Measurements from ENCODE around the gene SART1.

The SART1 gene

DNA sequence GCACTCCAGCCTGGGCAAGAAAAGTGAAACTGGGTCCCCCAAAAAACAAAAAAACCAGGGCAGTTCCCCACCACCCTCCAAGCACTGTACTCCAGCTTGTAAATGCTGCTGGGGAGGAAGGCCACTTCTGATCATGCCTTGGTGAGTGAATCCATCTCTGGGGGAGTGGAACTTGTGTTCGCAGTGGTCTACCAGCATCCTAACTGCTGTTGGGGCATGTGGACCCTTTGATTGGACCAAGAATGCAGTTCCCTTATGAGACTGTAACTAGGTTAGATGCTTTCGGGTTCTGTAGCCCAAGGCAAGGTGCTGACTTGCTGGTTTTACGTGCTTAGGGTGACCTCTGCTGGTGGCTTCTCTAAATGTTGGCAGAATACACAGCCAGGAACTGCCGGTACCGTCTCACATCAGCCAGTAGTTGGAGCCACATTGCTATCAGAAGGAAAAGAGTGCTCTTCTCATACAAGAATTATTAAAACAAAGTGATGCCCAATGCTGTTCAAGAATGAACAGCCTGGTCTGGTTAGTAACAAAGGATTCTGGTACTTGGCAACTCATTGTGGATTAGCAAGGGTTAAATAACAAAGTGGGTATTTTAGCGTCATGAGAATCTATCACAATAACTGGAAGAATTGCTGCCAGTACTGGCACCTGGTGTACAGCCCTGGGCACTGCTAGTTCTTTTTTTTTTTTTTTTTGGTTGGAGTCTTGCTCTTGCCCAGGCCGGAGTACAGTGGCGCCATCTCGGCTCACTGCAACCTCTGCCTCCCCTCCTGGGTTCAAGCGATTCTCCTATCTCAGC lies 27.5 kb downstream of the SART1 start:
- H3K4me1 ChIP-seq (ENCODE audit: control insufficient read depth in 2 of 2, insufficient read depth in 2 of 2, low read length in 2 of 2), result no peaks in the 10 kb centered on the region
- no peaks in the 10 kb centered on the region for H3K36me3 ChIP-seq (ENCODE audit: control insufficient read depth in 2 of 2, insufficient read depth in 2 of 2, low read length in 2 of 2)
- H3K9ac ChIP-seq (ENCODE audit: low read depth in 1 of 2, low read length in 2 of 2), result no peak overlapping the region
- no peaks in the 10 kb centered on the region for H3K27me3 ChIP-seq (ENCODE audit: control insufficient read depth in 2 of 2, insufficient read depth in 2 of 2, low read length in 2 of 2)
- H3K4me3 ChIP-seq (ENCODE audit: low read length in 2 of 2), result no peak overlapping the region
- no peak overlapping the region for H3K27ac ChIP-seq (ENCODE audit: low read depth in 2 of 2, low read length in 2 of 2)
- no peaks in the 10 kb centered on the region for H3K9me3 ChIP-seq (ENCODE audit: control insufficient read depth in 2 of 2, low read length in 2 of 2)

DNA sequence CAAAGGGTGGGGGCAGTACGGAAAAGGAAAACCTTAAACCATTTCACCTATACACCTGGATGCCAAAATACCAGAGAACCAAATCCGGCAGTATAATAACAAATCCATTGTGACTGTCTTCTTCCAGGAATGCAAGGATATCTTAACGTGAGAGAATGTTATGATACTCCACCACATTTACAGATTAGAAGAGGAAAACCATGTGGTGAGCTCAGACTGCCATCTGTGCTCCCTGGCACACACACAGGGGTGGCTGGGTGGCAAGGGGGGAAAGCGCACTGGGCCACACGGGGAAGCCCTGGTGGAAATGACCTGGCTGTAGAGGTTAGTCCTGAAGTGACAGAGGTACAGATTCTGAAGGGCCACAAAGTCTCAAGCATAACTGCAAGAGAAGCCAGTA lies 30.5 kb downstream of the SART1 start:
- Histone ChIP-seq H3K27ac (ENCODE audit: low read depth in 2 of 2, low read length in 2 of 2) (no peak overlapping the region), H3K36me3 (ENCODE audit: control insufficient read depth in 2 of 2, insufficient read depth in 2 of 2, low read length in 2 of 2) (peaks cover 0 to 2% of the 10 kb centered on the region in 2 donors), H3K27me3 (ENCODE audit: control insufficient read depth in 2 of 2, insufficient read depth in 2 of 2, low read length in 2 of 2) (no peaks in the 10 kb centered on the region), H3K4me3 (ENCODE audit: low read length in 2 of 2) (no peak overlapping the region), H3K9me3 (ENCODE audit: control insufficient read depth in 2 of 2, low read length in 2 of 2) (no peaks in the 10 kb centered on the region), H3K9ac (ENCODE audit: low read depth in 1 of 2, low read length in 2 of 2) (no peak overlapping the region), H3K4me1 (ENCODE audit: control insufficient read depth in 2 of 2, insufficient read depth in 2 of 2, low read length in 2 of 2) (peaks cover 3 to 4% of the 10 kb centered on the region in 2 donors)

DNA sequence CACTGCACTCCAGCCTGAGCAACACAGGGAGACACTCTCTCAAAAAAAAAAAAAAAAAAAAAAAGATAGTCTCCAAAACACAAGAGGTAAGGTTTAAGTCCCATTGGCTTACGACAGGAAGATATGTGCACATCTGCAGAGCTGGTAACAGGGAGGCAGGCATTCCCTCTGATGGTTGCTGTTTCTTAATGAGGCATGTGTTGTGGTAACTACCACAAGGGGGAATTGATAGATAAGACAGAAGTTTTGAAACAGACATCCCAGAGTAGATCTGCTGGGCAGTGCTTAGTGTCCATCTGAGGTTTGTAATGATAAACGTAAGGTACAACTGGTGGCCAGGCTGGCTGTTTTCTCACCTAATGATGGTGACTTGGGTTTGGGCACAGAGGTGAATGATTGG lies 35.8 kb downstream of the SART1 start:
- Histone ChIP-seq H3K9me3 (ENCODE audit: control insufficient read depth in 2 of 2, low read length in 2 of 2) (no peaks in the 10 kb centered on the region), H3K27me3 (ENCODE audit: control insufficient read depth in 2 of 2, insufficient read depth in 2 of 2, low read length in 2 of 2) (no peaks in the 10 kb centered on the region), H3K4me3 (ENCODE audit: low read length in 2 of 2) (no peak overlapping the region), H3K36me3 (ENCODE audit: control insufficient read depth in 2 of 2, insufficient read depth in 2 of 2, low read length in 2 of 2) (peaks cover 27 to 36% of the 10 kb centered on the region in 2 donors), H3K4me1 (ENCODE audit: control insufficient read depth in 2 of 2, insufficient read depth in 2 of 2, low read length in 2 of 2) (peaks cover 9 to 11% of the 10 kb centered on the region in 2 donors), H3K9ac (ENCODE audit: low read depth in 1 of 2, low read length in 2 of 2) (no peak overlapping the region), H3K27ac (ENCODE audit: low read depth in 2 of 2, low read length in 2 of 2) (no peak overlapping the region)

DNA sequence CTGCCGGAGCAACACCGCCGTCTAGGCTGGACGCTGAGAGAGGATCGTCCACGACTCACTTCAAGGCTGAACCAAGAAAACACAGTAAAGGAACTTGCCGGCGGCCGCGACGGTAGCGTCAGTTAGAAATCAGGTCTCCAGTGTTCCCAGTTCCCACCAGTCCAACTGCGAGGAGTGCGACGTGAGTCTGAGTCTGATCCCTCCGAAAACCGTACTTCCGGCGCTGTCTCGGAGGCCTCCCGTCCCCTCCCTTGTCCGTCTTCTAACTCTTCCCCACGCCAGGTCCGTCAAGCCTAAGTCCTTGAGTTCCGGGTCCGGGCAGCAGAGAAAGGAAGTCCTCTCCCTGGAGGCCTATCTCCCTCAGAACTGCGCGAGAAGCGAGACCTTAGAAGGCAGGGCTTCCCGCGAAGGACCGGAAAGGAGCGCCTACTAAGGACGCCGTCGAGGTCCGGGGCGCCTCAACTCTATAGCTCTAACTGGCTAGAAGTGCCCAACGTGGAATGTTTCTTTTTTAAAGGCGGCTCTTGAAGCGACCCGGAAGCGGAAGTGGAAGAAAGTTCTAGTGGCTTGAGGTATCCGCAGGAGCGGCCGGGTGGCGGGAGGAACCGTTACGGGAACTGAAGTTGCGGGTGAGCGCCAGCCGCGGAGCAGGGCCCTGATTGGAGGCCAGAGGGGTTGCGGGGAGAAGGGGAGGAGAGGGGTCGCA lies 40.6 kb downstream of the SART1 start, which contains the start of the genes BANF1 and EIF1AD:
Gene BANF1, plus strand, starts transcription at position 562 of the 706 bp plus-strand sequence. CDS start 748 bp downstream, outside the sequence.
Gene EIF1AD, minus strand, starts transcription at position 216 of the 706 bp plus-strand sequence. CDS start 1,768 bp downstream, outside the sequence.
- H3K4me3 ChIP-seq (ENCODE audit: low read length in 2 of 2), result peak within 1 kb of the TSS; percentile 85 to 100
- peaks cover 14 to 16% of the 10 kb centered on the region in 2 donors for H3K4me1 ChIP-seq (ENCODE audit: control insufficient read depth in 2 of 2, insufficient read depth in 2 of 2, low read length in 2 of 2)
- peaks cover 34 to 48% of the 10 kb centered on the region in 2 donors for H3K36me3 ChIP-seq (ENCODE audit: control insufficient read depth in 2 of 2, insufficient read depth in 2 of 2, low read length in 2 of 2)
- no peaks in the 10 kb centered on the region for H3K9me3 ChIP-seq (ENCODE audit: control insufficient read depth in 2 of 2, low read length in 2 of 2)
- no peaks in the 10 kb centered on the region for H3K27me3 ChIP-seq (ENCODE audit: control insufficient read depth in 2 of 2, insufficient read depth in 2 of 2, low read length in 2 of 2)
- H3K9ac ChIP-seq (ENCODE audit: low read depth in 1 of 2, low read length in 2 of 2), result peak within 1 kb of the TSS; percentile 80 to 97
- peak within 1 kb of the TSS; percentile 96 to 99 for H3K27ac ChIP-seq (ENCODE audit: low read depth in 2 of 2, low read length in 2 of 2)

DNA sequence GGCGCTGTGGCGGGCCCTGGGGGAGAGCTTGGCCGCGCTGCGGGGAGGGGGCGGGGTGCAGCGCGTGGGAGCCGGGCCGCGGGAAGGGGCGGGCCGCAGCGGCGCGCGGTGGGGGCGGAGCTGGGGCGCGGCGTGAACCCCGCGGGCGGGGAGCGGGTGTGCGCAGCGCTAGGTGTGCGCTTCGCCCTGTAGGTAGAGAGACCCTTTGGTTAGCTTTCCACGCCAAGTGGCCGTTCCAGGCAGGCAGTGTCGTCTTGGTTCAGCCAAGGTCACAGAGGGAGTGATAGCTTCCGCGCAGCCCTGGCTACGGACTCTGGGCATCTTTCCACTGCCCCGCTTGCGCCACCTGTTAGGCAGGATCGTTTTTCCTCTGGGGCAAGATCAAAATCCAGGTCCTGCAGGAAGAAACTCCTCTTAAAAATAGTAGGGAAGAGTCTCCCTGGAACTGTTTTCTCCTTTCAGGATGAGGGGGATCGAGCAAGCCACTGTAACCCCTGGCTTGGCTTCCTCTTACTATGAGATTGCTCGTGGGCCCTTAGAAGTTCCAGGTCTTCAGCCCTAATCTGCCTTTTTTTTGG lies 41.2 kb downstream of the SART1 start:
- H3K4me3 ChIP-seq (ENCODE audit: low read length in 2 of 2), result peak overlapping the region; percentile 85 to 100
- peak overlapping the region; percentile 96 to 99 for H3K27ac ChIP-seq (ENCODE audit: low read depth in 2 of 2, low read length in 2 of 2)
- H3K36me3 ChIP-seq (ENCODE audit: control insufficient read depth in 2 of 2, insufficient read depth in 2 of 2, low read length in 2 of 2), result peaks cover 30 to 41% of the 10 kb centered on the region in 2 donors
- no peaks in the 10 kb centered on the region for H3K9me3 ChIP-seq (ENCODE audit: control insufficient read depth in 2 of 2, low read length in 2 of 2)
- no peaks in the 10 kb centered on the region for H3K27me3 ChIP-seq (ENCODE audit: control insufficient read depth in 2 of 2, insufficient read depth in 2 of 2, low read length in 2 of 2)
- peaks cover 14 to 16% of the 10 kb centered on the region in 2 donors for H3K4me1 ChIP-seq (ENCODE audit: control insufficient read depth in 2 of 2, insufficient read depth in 2 of 2, low read length in 2 of 2)
- H3K9ac ChIP-seq (ENCODE audit: low read depth in 1 of 2, low read length in 2 of 2), result peak overlapping the region; percentile 79 to 80

DNA sequence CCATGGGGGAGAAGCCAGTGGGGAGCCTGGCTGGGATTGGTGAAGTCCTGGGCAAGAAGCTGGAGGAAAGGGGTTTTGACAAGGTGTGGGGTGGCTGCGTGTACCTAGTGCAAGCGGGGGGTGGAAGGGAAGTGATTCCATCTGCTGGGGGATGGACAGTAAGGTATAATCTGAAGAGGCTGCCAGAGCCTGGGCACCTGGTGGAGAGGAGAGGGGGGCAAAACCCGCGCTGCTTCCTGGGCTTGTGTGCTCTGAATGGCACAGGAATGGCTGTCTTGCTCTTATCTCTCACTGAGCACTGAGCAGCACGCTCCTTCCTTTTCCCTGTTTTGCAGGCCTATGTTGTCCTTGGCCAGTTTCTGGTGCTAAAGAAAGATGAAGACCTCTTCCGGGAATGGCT lies 41.8 kb downstream of the SART1 start:
- no peaks in the 10 kb centered on the region for H3K9me3 ChIP-seq (ENCODE audit: control insufficient read depth in 2 of 2, low read length in 2 of 2)

DNA sequence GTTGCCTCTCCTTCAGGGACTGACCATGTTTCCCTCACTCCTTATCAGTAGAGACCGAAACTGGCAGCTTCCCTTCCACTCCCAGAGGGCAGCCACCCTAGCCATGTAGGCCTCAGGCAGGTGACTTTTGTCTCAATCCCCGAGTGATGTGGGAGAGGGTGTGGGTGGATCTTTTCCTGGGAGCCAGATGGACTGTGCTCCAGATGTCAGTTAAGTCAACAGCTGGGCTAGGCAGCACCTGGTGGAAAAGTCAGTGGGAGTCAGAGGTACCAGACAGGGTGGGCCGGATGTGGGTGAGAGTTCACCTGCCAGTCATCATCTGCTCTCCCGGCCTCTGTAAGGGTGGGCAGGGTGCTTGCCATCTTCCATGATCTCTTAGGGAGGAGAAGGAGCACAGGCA lies 42.7 kb downstream of the SART1 start:
- Histone ChIP-seq H3K9ac (ENCODE audit: low read depth in 1 of 2, low read length in 2 of 2) (no peak overlapping the region), H3K4me1 (ENCODE audit: control insufficient read depth in 2 of 2, insufficient read depth in 2 of 2, low read length in 2 of 2) (peaks cover 14 to 16% of the 10 kb centered on the region in 2 donors), H3K27ac (ENCODE audit: low read depth in 2 of 2, low read length in 2 of 2) (no peak overlapping the region), H3K4me3 (ENCODE audit: low read length in 2 of 2) (no peak overlapping the region), H3K27me3 (ENCODE audit: control insufficient read depth in 2 of 2, insufficient read depth in 2 of 2, low read length in 2 of 2) (no peaks in the 10 kb centered on the region), H3K9me3 (ENCODE audit: control insufficient read depth in 2 of 2, low read length in 2 of 2) (no peaks in the 10 kb centered on the region), H3K36me3 (ENCODE audit: control insufficient read depth in 2 of 2, insufficient read depth in 2 of 2, low read length in 2 of 2) (peaks cover 18 to 27% of the 10 kb centered on the region in 2 donors)

More for the DNA sequence above, 41.8 kb downstream of the SART1 start:
- H3K9ac ChIP-seq (ENCODE audit: low read depth in 1 of 2, low read length in 2 of 2), result peak overlapping the region; percentile 79 to 80
- H3K27me3 ChIP-seq (ENCODE audit: control insufficient read depth in 2 of 2, insufficient read depth in 2 of 2, low read length in 2 of 2), result no peaks in the 10 kb centered on the region
- peak overlapping the region; percentile 96 to 99 for H3K27ac ChIP-seq (ENCODE audit: low read depth in 2 of 2, low read length in 2 of 2)
- H3K4me3 ChIP-seq (ENCODE audit: low read length in 2 of 2), result peak overlapping the region; percentile 85 to 100
- peaks cover 14 to 16% of the 10 kb centered on the region in 2 donors for H3K4me1 ChIP-seq (ENCODE audit: control insufficient read depth in 2 of 2, insufficient read depth in 2 of 2, low read length in 2 of 2)
- peaks cover 27 to 36% of the 10 kb centered on the region in 2 donors for H3K36me3 ChIP-seq (ENCODE audit: control insufficient read depth in 2 of 2, insufficient read depth in 2 of 2, low read length in 2 of 2)

DNA sequence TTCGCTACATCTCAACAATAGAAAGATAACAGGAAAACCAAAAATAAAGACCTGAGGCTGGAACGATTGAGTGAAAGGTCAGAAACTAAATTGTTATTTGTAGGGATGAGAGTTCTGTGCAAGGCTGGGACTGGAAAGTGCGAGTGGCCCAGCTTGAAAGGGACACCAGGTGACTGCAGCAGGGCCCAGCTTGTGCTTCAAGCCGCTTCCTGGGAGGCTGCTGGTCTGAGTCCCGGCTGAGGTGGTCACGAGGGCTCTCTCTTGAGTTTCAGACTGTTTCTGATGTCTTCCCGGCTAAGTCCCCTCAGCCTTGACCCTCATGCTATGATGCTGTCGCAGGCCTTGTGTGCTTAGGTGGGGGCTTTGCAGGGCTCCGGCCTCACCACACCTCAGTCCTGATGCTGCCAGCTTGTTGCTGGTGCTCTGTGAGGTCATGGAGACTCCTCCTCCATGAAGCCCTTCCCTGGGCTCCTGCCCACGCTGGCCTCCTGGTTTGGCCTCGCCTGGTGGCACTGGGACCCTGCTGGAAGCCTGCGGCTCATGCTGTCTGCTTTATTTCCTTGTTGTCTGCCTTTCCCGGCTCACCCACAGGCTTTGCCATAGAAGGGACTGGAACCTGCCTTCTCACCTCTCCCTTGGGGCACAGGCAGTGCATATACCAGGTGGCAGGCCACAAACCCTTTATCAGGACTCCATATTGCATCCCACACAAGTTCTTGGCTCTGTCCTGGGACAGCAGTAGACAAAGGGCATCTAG lies 44.8 kb downstream of the SART1 start:
- Histone ChIP-seq H3K4me3 (ENCODE audit: low read length in 2 of 2) (no peak overlapping the region), H3K36me3 (ENCODE audit: control insufficient read depth in 2 of 2, insufficient read depth in 2 of 2, low read length in 2 of 2) (peaks cover 7 to 14% of the 10 kb centered on the region in 2 donors), H3K4me1 (ENCODE audit: control insufficient read depth in 2 of 2, insufficient read depth in 2 of 2, low read length in 2 of 2) (peaks cover 8 to 10% of the 10 kb centered on the region in 2 donors), H3K27ac (ENCODE audit: low read depth in 2 of 2, low read length in 2 of 2) (no peak overlapping the region), H3K9ac (ENCODE audit: low read depth in 1 of 2, low read length in 2 of 2) (no peak overlapping the region), H3K9me3 (ENCODE audit: control insufficient read depth in 2 of 2, low read length in 2 of 2) (no peaks in the 10 kb centered on the region), H3K27me3 (ENCODE audit: control insufficient read depth in 2 of 2, insufficient read depth in 2 of 2, low read length in 2 of 2) (peaks cover 1 to 2% of the 10 kb centered on the region in 2 donors)

DNA sequence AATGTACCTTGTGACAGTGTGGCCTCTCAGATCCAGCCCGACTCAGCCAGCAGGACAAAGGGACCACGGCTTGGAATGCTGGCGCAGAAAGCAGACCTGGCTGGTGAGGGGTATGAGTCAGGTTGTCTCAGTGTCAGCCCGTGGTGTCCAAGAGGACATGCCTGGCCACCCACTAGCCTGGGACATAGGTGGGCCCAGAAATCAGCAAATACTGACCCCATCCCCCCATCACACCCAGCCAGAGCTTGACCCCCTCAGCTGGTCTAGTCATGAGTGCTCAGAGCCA lies 45.3 kb downstream of the SART1 start:
- Histone ChIP-seq H3K9ac (ENCODE audit: low read depth in 1 of 2, low read length in 2 of 2) (no peak overlapping the region), H3K27ac (ENCODE audit: low read depth in 2 of 2, low read length in 2 of 2) (no peak overlapping the region), H3K27me3 (ENCODE audit: control insufficient read depth in 2 of 2, insufficient read depth in 2 of 2, low read length in 2 of 2) (peaks cover 6% of the 10 kb centered on the region in 2 donors), H3K9me3 (ENCODE audit: control insufficient read depth in 2 of 2, low read length in 2 of 2) (no peaks in the 10 kb centered on the region), H3K36me3 (ENCODE audit: control insufficient read depth in 2 of 2, insufficient read depth in 2 of 2, low read length in 2 of 2) (peaks cover 7 to 14% of the 10 kb centered on the region in 2 donors), H3K4me3 (ENCODE audit: low read length in 2 of 2) (no peak overlapping the region), H3K4me1 (ENCODE audit: control insufficient read depth in 2 of 2, insufficient read depth in 2 of 2, low read length in 2 of 2) (peaks cover 8 to 11% of the 10 kb centered on the region in 2 donors)

Data from mucosa of rectum (tissue), 2 donors.